A673 (cell line): ENCODE results near the gene PPP1R3G. TPM values are rescaled to one million over a fixed set of nuclear protein-coding genes. Genes with fewer than 3 reads are reported as not detected.

Experiments used
- Bru-seq: library from RNA; stranded (reverse); fragments of 400-500 nt; gene quantifications from one replicate; lab custom pipeline; 2021; lab: Mats Ljungman, UMichigan
- BruChase-seq, 2 experiments: library from RNA; stranded (reverse); fragments of 400-500 nt; gene quantifications; one replicate each; lab custom pipeline; 2021; lab: Mats Ljungman, UMichigan
- BruUV-seq: library from RNA; stranded (reverse); fragments of 400-500 nt; replicated peaks from 2 replicates; lab custom pipeline; 2021; lab: Mats Ljungman, UMichigan
- CTCF ChIA-PET: fragments of 300-600 bp; sonication (Branson Sonifier 250); formaldehyde crosslinking; loops from one replicate; lab custom pipeline; 2022; ENCODE audit warnings: antibody characterized with exemption; lab: Charles Lee
- POLR2A ChIA-PET: fragments of 300-600 bp; sonication (Branson Sonifier 250); formaldehyde crosslinking; loops from one replicate; lab custom pipeline; 2022; ENCODE audit warnings: antibody characterized with exemption; ENCODE audit not compliant: low non-redundant PET; lab: Charles Lee
- DNase-seq: peaks from one replicate; pipeline ENCODE4 v3.0.0-alpha.2; 2015; ENCODE audit warnings: low spot score
- H3K27ac ChIP-seq: fragments of 200-600 bp; sonication (generic); 2 replicates; pipeline ENCODE4 v1.5.1; 2016; ENCODE audit warnings: mixed run types, low read depth, mild to moderate bottlenecking, mixed read lengths, antibody characterized with exemption, low read length; ENCODE audit not compliant: poor library complexity, severe bottlenecking
- H3K27me3 ChIP-seq: fragments of 200-600 bp; sonication (generic); replicated peaks from 2 replicates; pipeline ENCODE4 v1.6.1; 2017; ENCODE audit warnings: mixed run types, low read depth, mild to moderate bottlenecking, mixed read lengths, antibody characterized with exemption, low read length; ENCODE audit not compliant: insufficient read depth, poor library complexity
- H3K36me3 ChIP-seq: fragments of 200-600 bp; sonication (generic); 2 replicates; pipeline ENCODE4 v1.6.1; 2016; ENCODE audit warnings: mixed run types, mild to moderate bottlenecking, mixed read lengths, antibody characterized with exemption, low read length; ENCODE audit not compliant: insufficient read depth, poor library complexity, severe bottlenecking
- H3K4me1 ChIP-seq: fragments of 200-600 bp; sonication (generic); 2 replicates; pipeline ENCODE4 v1.6.1; 2017; ENCODE audit warnings: mixed run types, mild to moderate bottlenecking, mixed read lengths, antibody characterized with exemption, low read length; ENCODE audit not compliant: insufficient read depth, poor library complexity, severe bottlenecking
- H3K4me3 ChIP-seq: fragments of 200-600 bp; sonication (generic); 2 replicates; pipeline ENCODE4 v1.5.1; 2016; ENCODE audit warnings: low read depth, mixed run types, mild to moderate bottlenecking, mixed read lengths, low read length; ENCODE audit not compliant: poor library complexity, severe bottlenecking
- H3K9me3 ChIP-seq: fragments of 200-600 bp; sonication (generic); 2 replicates; pipeline ENCODE4 v1.6.1; 2016; ENCODE audit warnings: mixed run types, low read depth, mild to moderate bottlenecking, mixed read lengths, antibody characterized with exemption, low read length; ENCODE audit not compliant: poor library complexity, severe bottlenecking
- CTCF ChIP-seq: fragments of 300-800, 200-600 bp; sonication (generic); conservative IDR thresholded peaks from 2 replicates; pipeline ENCODE4 v1.5.1; 2017; ENCODE audit warnings: low read depth, mild to moderate bottlenecking, antibody characterized with exemption, low read length, moderate library complexity, mixed read lengths
- EZH2 ChIP-seq: fragments of 200-600 bp; sonication (generic); IDR thresholded peaks from 2 replicates; pipeline ENCODE4 v1.6.1; 2017; ENCODE audit warnings: borderline replicate concordance, low read depth, mild to moderate bottlenecking, mixed read lengths, antibody characterized with exemption, low read length; ENCODE audit not compliant: poor library complexity, severe bottlenecking
- intact Hi-C: fragments of 100-400 bp; cut with micrococcal nuclease; formaldehyde crosslinking; loops from one replicate; pipeline ENCODE4 v1.10.0; 2022; ENCODE audit not compliant: unreplicated experiment
- long read RNA-seq: library from polyadenylated mRNA; stranded (forward); transcript quantifications from one replicate; pipeline ENCODE4 v2.0.0, GENCODE V29; 2022
- total RNA-seq: library from RNA; stranded (reverse); gene quantifications from 2 replicates; pipeline ENCODE4 v1.2.3, GENCODE V29; 2021

PPP1R3G gene
- total RNA-seq = 0.24 and 0.81 TPM in 2 replicates
- percentile 12 among the genes with signal in this experiment for Bru-seq, nascent RNA
- percentile 36 among the genes with signal in this experiment for BruChase-seq, experiment 1, labeled RNA remaining after a 2-hour chase
- BruChase-seq, experiment 2, labeled RNA remaining after a 6-hour chase = percentile 34 among the genes with signal in this experiment
- long read RNA-seq, full-length matches to known transcripts = 3 of 3 reads
- long read RNA-seq, partial matches to known transcripts = 0 of 3 reads
- long read RNA-seq, other reads (novel, unspliced or antisense) = 0 of 3 reads

DNA sequence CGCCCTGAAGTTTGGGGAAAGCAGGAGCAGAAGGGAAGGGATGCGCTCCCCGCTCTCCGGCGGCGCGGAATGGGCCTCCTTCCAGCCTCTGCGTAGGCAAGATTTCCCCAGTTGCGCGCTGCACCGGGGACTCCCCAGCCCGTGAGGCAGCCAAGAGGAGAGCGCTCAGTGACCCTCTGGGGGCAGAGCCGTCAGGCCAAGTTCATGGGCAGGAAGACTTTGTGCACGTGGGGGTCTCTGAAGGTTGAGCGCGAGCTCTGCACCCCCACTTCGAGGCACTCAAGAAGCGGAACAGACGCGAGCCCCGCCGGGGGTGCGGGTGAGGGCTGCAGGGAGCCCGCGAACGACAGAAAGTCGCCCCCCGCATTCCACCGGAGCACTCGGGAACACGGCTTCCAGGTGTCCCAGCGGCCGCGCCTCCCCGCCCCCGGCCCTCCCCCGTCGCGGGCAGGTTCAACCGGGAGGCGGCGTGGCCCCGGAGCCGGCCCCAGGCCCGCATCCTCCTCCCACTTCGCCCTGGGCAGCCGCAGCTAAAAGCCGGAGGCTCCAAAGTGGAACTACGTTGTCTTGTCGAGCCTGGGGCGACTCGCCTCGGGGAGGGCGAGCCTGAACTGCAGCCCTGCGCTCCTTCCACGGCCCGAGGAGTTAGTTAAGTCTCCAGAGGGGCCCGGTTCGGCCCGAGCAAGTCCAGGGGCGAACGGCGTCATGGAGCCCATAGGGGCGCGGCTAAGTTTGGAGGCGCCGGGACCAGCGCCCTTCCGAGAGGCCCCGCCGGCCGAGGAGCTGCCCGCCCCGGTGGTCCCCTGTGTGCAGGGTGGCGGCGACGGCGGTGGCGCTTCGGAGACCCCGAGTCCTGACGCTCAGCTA lies at the start of gene PPP1R3G:
Gene PPP1R3G (plus strand): TSS at position 561 of the 867 bp plus-strand sequence. CDS start 145 bp downstream, at position 706.
- peaks cover 15% of the 10 kb centered on the region for H3K4me1 ChIP-seq
- H3K36me3 ChIP-seq = no peaks in the 10 kb centered on the region
- intact Hi-C loops = no loop called here
- H3K4me3 ChIP-seq = peak within 1 kb of the TSS; percentile 64
- BruUV-seq = no TSS peak
- ChIA-PET CTCF (no interaction called here), POLR2A (no interaction called here)
- peak; percentile 58 for DNase-seq
- no peaks in the 10 kb centered on the region for H3K27me3 ChIP-seq
- no peak for TF ChIP-seq CTCF
- TF ChIP-seq EZH2 = no peak
- no peaks in the 10 kb centered on the region for H3K9me3 ChIP-seq
- peak within 1 kb of the TSS; percentile 35 for H3K27ac ChIP-seq

DNA sequence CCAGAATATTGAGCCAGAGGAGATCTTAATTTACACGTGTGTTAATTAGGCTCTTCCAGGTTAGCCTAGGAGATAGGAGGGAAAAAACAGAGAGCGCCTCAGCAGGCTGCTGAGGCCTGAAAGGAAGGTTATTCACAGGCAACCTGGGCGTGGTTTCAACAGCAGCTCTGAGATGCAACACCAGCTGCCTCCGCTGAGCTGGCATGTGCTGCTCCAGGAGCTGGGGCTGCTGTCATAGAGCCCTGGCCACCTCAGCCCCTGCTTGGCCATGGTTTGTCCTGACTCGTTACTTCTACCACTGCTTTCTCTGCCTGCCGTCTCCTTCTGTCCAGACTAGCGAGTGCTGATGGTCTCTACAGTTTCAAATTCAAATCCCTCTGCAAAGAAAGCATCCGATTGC lies 48.9 kb upstream of the PPP1R3G start:
- POLR2A ChIA-PET = no interaction called here

More for the DNA sequence above, 48.9 kb upstream of the PPP1R3G start:
- BruUV-seq = no TSS peak
- H3K4me1 ChIP-seq = peaks cover 38% of the 10 kb centered on the region
- H3K4me3 ChIP-seq = no peak overlapping the region
- DNase-seq = peak; percentile 67
- H3K27me3 ChIP-seq = no peaks in the 10 kb centered on the region
- no peaks in the 10 kb centered on the region for H3K36me3 ChIP-seq
- H3K27ac ChIP-seq = no peak overlapping the region
- no peak for TF ChIP-seq EZH2
- TF ChIP-seq CTCF = no peak
- no peaks in the 10 kb centered on the region for H3K9me3 ChIP-seq
- intact Hi-C loops = loop anchor here (10.0 kb wide), 1 partner anchor 101 kb away; no protein-coding TSS in a partner anchor
- CTCF ChIA-PET = no interaction called here
